HCT116 (cell line): ENCODE measurements around the gene SLC25A19. TPM values are rescaled to one million over a fixed set of nuclear protein-coding genes. Genes with fewer than 3 reads are reported as not detected.

Source experiments
- ATAC-seq: fragments of 200-7000 bp; cut with Tn5 transposase; 2 replicates; pipeline ENCODE4 v1.9.1; 2020; ENCODE audit warnings: mild to moderate bottlenecking, moderate library complexity
- BruUV-seq: library from RNA; stranded (reverse); fragments of 400-500 nt; replicated peaks from 2 replicates; lab custom pipeline; 2021; lab: Mats Ljungman, UMichigan
- CTCF ChIA-PET: fragments of 300-600 bp; sonication (Branson Sonifier 250); formaldehyde crosslinking; loops from one replicate; lab custom pipeline; 2021; ENCODE audit warnings: antibody characterized with exemption; lab: Charles Lee
- POLR2A ChIA-PET: fragments of 300-600, 350-600 bp; sonication (Branson Sonifier 250); formaldehyde crosslinking; loops from one replicate; lab custom pipeline; 2021; ENCODE audit warnings: antibody characterized with exemption; lab: Charles Lee
- RAD21 ChIA-PET, 2 experiments: fragments of 300-600 bp; sonication (Branson Sonifier 250); formaldehyde crosslinking; loops; one replicate each; lab custom pipeline; 2023; ENCODE audit warnings: low total read pairs in 2 of 2; ENCODE audit not compliant: uncharacterized antibody in 2 of 2, unreplicated experiment in 2 of 2, low non-redundant PET in 1 of 2; lab: Charles Lee
- DNase-seq: peaks from one replicate; pipeline ENCODE4 v3.0.0-alpha.2; 2010; ENCODE audit warnings: low read depth, low spot score
- H2AFZ ChIP-seq: fragments of 200-600 bp; shearing (Covaris generic), sonication (generic); 2 replicates; pipeline ENCODE4 v1.6.1; 2017; ENCODE audit warnings: low read depth, mixed run types, mixed read lengths, antibody characterized with exemption, low read length; ENCODE audit not compliant: poor library complexity, severe bottlenecking
- H3K27ac ChIP-seq: 2 replicates; pipeline ENCODE4 v1.5.1; 2012; ENCODE audit warnings: low read depth, low read length
- H3K27me3 ChIP-seq: fragments of 200-600 bp; sonication (generic); 2 replicates; pipeline ENCODE4 v1.6.1; 2016; ENCODE audit warnings: mixed run types, low read length, mixed read lengths; ENCODE audit not compliant: insufficient read depth
- H3K36me3 ChIP-seq, 2 experiments: fragments of 200-500 bp in 1 of 2; fragments of 200-600 bp in 1 of 2; sonication (Bioruptor generic) in 1 of 2; sonication (generic) in 1 of 2; 2 replicates each; pipeline versions ENCODE4 v1.5.1 to v1.6.1; 2014 to 2016; ENCODE audit warnings: low read length in 2 of 2, inconsistent platforms in 1 of 2, mixed read lengths in 1 of 2, mixed run types in 1 of 2; ENCODE audit not compliant: insufficient read depth in 2 of 2, control insufficient read depth in 1 of 2
- H3K4me1 ChIP-seq, 2 experiments: fragments of 200-600 bp in 1 of 2; sonication (generic) in 1 of 2; 2 replicates each; pipeline versions ENCODE4 v1.5.1 to v1.6.1; 2012 to 2017; ENCODE audit warnings: low read length in 2 of 2, inconsistent platforms in 1 of 2, mild to moderate bottlenecking in 1 of 2, mixed read lengths in 1 of 2, mixed run types in 1 of 2, moderate library complexity in 1 of 2; ENCODE audit not compliant: insufficient read depth in 2 of 2, control insufficient read depth in 1 of 2
- H3K4me2 ChIP-seq: fragments of 200-600 bp; sonication (generic); 2 replicates; pipeline ENCODE4 v1.6.1; 2017; ENCODE audit warnings: mixed run types, low read length, mixed read lengths
- H3K4me3 ChIP-seq, 2 experiments: fragments of 200-600 bp in 1 of 2; sonication (generic) in 1 of 2; replicated peaks in 1 of 2; 2 replicates each; pipeline ENCODE4 v1.5.1; 2011 to 2016; ENCODE audit warnings: low read length in 2 of 2, control low read depth in 1 of 2, low read depth in 1 of 2, mild to moderate bottlenecking in 1 of 2, mixed read lengths in 1 of 2, mixed run types in 1 of 2
- H3K79me2 ChIP-seq: fragments of 200-600 bp; sonication (generic); 2 replicates; pipeline ENCODE4 v1.6.1; 2017; ENCODE audit warnings: mild to moderate bottlenecking, mixed run types, low read length, moderate library complexity, mixed read lengths; ENCODE audit not compliant: insufficient read depth
- H3K9ac ChIP-seq: fragments of 200-600 bp; sonication (generic); 2 replicates; pipeline ENCODE4 v1.6.1; 2016; ENCODE audit warnings: low read length, mixed read lengths
- H3K9me2 ChIP-seq: fragments of 200-600 bp; sonication (generic), shearing (Covaris generic); 2 replicates; pipeline ENCODE4 v1.6.1; 2017; ENCODE audit warnings: mixed run types, mild to moderate bottlenecking, moderate library complexity; ENCODE audit not compliant: insufficient read depth
- H3K9me3 ChIP-seq, 2 experiments: fragments of 200-500 bp in 1 of 2; fragments of 200-600 bp in 1 of 2; sonication (Bioruptor generic) in 1 of 2; sonication (generic) in 1 of 2; 2 replicates each; pipeline ENCODE4 v1.6.1; 2014 to 2017; ENCODE audit warnings: low read length in 2 of 2, mixed read lengths in 2 of 2, inconsistent platforms in 1 of 2, low read depth in 1 of 2, mild to moderate bottlenecking in 1 of 2, mixed run types in 1 of 2, moderate library complexity in 1 of 2; ENCODE audit not compliant: control insufficient read depth in 1 of 2, insufficient read depth in 1 of 2
- H4K20me1 ChIP-seq: fragments of 200-600 bp; sonication (generic), shearing (Covaris generic); 2 replicates; pipeline ENCODE4 v1.6.1; 2017; ENCODE audit warnings: mixed run types, mild to moderate bottlenecking, moderate library complexity; ENCODE audit not compliant: insufficient read depth
- CBX3 ChIP-seq: IDR thresholded peaks from 2 replicates; pipeline ENCODE4 v1.6.1; 2012; ENCODE audit warnings: low read depth
- ELF1 ChIP-seq: IDR thresholded peaks from 2 replicates; pipeline ENCODE4 v1.6.1; 2012; ENCODE audit warnings: low read depth, borderline replicate concordance
- POLR2A ChIP-seq: IDR thresholded peaks from 2 replicates; pipeline ENCODE4 v1.7.0; 2011; ENCODE audit warnings: borderline replicate concordance; ENCODE audit not compliant: insufficient read depth, insufficient read length; ENCODE audit errors: extremely low read depth
- POLR2AphosphoS5 ChIP-seq: IDR thresholded peaks from 2 replicates; pipeline ENCODE4 v1.6.1; 2011; ENCODE audit warnings: mild to moderate bottlenecking, low read depth, low read length, moderate library complexity
- SIN3A ChIP-seq: IDR thresholded peaks from 2 replicates; pipeline ENCODE4 v1.6.1; 2012; ENCODE audit warnings: low read depth
- SP1 ChIP-seq: IDR thresholded peaks from 2 replicates; pipeline ENCODE4 v1.6.1; 2012; ENCODE audit warnings: low read depth
- SRF ChIP-seq: IDR thresholded peaks from 2 replicates; pipeline ENCODE4 v1.6.1; 2012; ENCODE audit warnings: low read depth
- TCF7L2 ChIP-seq: IDR thresholded peaks from 2 replicates; pipeline ENCODE4 v1.7.0; 2011; ENCODE audit warnings: borderline replicate concordance, inconsistent platforms; ENCODE audit not compliant: insufficient read depth, insufficient read length; ENCODE audit errors: extremely low read depth
- YY1 ChIP-seq: IDR thresholded peaks from 2 replicates; pipeline ENCODE4 v1.6.1; 2011; ENCODE audit warnings: low read length, low read depth, moderate library complexity, mild to moderate bottlenecking; ENCODE audit not compliant: insufficient replicate concordance; ENCODE audit errors: extremely low read depth
- ZFX ChIP-seq: fragments of 450-650 bp; IDR thresholded peaks from 2 replicates; pipeline ENCODE4 v1.6.1; 2017
- ZNF274 ChIP-seq: fragments of 200-500 bp; sonication (Bioruptor generic); IDR thresholded peaks from 2 replicates; pipeline ENCODE4 v1.6.1; 2014; ENCODE audit warnings: mild to moderate bottlenecking, low read depth, low read length, inconsistent platforms
- intact Hi-C: fragments of 100-400 bp; cut with micrococcal nuclease; formaldehyde crosslinking; loops from 2 replicates; pipeline ENCODE4 v1.10.0; 2022
- total RNA-seq: library from RNA; stranded (reverse); gene quantifications from one replicate; pipeline ENCODE4 v1.2.1, GENCODE V29; 2021; ENCODE audit not compliant: unreplicated experiment
- TF ChIP-seq, protein P1 (sequence below), 3 experiments: fragments of 200-600 bp in 1 of 3; sonication (generic) in 1 of 3; IDR thresholded peaks in 2 of 3; conservative IDR thresholded peaks in 1 of 3; 2 replicates each; pipeline ENCODE4 v1.5.1; 2012 to 2017; ENCODE audit warnings: low read depth in 2 of 3, low read length in 2 of 3, antibody characterized with exemption in 1 of 3, borderline replicate concordance in 1 of 3, control low read depth in 1 of 3, mild to moderate bottlenecking in 1 of 3, mixed read lengths in 1 of 3, mixed run types in 1 of 3, moderate library complexity in 1 of 3; ENCODE audit not compliant: insufficient read depth in 1 of 3
- TF ChIP-seq, protein P2 (sequence below): IDR thresholded peaks from 2 replicates; pipeline ENCODE4 v1.6.1; 2012; ENCODE audit warnings: low read depth
- TF ChIP-seq, protein P3 (sequence below): IDR thresholded peaks from 2 replicates; pipeline ENCODE4 v1.6.1; 2012
- TF ChIP-seq, protein P4 (sequence below): IDR thresholded peaks from 2 replicates; pipeline ENCODE4 v1.6.1; 2012
- TF ChIP-seq, protein P5 (sequence below): IDR thresholded peaks from 2 replicates; pipeline ENCODE4 v1.6.1; 2011; ENCODE audit warnings: mild to moderate bottlenecking, low read length, moderate library complexity; ENCODE audit not compliant: insufficient replicate concordance; ENCODE audit errors: extremely low read depth

SLC25A19 gene
- total RNA-seq, 1 experiment from 2014 or later: 38.7 TPM

DNA sequence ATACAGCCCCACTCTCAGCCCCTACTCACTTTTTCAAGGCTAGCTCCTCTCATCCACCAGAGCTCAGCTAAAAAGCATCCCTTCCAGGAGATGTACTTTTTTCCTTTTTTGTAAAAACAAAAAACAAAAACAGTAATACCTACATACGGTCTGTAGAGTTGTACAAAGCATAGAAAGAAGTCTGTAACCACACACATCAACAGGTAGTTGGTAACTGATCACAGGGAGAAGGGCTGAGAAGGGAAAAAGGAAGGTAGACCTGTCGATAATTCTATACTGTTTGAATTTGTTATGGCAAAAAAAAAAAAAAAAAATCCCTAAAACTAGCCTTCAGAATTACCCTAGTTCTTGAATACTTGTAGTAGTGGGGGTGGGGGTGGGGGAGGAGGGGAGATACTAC lies 874 bp downstream of the SLC25A19 start:
- Histone ChIP-seq H3K4me1 (peaks cover 10 to 15% of the 10 kb centered on the region in 2 experiments), H3K4me3 (peak overlapping the region; percentile 83 to 98), H4K20me1 (no peaks in the 10 kb centered on the region), H3K79me2 (peaks cover 35% of the 10 kb centered on the region)
- RAD21 ChIA-PET: interaction anchor here in 1 of 2 experiments (1.3 kb wide), 1 partner anchor 117 kb away, joined by 5 read pairs; the partner anchor contains the start of gene GRB2
- TF ChIP-seq POLR2AphosphoS5 (no peak), SP1 (no peak), YY1 (no peak), ZFX (no peak), POLR2A (no peak), SRF (no peak), TCF7L2 (no peak), ELF1 (no peak), SIN3A (no peak), CBX3 (no peak), ZNF274 (no peak)
- TF ChIP-seq, protein P1, sequence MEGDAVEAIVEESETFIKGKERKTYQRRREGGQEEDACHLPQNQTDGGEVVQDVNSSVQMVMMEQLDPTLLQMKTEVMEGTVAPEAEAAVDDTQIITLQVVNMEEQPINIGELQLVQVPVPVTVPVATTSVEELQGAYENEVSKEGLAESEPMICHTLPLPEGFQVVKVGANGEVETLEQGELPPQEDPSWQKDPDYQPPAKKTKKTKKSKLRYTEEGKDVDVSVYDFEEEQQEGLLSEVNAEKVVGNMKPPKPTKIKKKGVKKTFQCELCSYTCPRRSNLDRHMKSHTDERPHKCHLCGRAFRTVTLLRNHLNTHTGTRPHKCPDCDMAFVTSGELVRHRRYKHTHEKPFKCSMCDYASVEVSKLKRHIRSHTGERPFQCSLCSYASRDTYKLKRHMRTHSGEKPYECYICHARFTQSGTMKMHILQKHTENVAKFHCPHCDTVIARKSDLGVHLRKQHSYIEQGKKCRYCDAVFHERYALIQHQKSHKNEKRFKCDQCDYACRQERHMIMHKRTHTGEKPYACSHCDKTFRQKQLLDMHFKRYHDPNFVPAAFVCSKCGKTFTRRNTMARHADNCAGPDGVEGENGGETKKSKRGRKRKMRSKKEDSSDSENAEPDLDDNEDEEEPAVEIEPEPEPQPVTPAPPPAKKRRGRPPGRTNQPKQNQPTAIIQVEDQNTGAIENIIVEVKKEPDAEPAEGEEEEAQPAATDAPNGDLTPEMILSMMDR (IDR thresholded peaks at IDR 0.05 in 2 of 3, conservative IDR thresholded peaks at IDR 0.05 in 1 of 3; ENCODE audit: borderline replicate concordance in 1 of 3, insufficient read depth in 1 of 3, low read depth in 2 of 3, low read length in 2 of 3): no peak
- TF ChIP-seq, protein P2, sequence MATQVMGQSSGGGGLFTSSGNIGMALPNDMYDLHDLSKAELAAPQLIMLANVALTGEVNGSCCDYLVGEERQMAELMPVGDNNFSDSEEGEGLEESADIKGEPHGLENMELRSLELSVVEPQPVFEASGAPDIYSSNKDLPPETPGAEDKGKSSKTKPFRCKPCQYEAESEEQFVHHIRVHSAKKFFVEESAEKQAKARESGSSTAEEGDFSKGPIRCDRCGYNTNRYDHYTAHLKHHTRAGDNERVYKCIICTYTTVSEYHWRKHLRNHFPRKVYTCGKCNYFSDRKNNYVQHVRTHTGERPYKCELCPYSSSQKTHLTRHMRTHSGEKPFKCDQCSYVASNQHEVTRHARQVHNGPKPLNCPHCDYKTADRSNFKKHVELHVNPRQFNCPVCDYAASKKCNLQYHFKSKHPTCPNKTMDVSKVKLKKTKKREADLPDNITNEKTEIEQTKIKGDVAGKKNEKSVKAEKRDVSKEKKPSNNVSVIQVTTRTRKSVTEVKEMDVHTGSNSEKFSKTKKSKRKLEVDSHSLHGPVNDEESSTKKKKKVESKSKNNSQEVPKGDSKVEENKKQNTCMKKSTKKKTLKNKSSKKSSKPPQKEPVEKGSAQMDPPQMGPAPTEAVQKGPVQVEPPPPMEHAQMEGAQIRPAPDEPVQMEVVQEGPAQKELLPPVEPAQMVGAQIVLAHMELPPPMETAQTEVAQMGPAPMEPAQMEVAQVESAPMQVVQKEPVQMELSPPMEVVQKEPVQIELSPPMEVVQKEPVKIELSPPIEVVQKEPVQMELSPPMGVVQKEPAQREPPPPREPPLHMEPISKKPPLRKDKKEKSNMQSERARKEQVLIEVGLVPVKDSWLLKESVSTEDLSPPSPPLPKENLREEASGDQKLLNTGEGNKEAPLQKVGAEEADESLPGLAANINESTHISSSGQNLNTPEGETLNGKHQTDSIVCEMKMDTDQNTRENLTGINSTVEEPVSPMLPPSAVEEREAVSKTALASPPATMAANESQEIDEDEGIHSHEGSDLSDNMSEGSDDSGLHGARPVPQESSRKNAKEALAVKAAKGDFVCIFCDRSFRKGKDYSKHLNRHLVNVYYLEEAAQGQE: no peak
- TF ChIP-seq, protein P3, sequence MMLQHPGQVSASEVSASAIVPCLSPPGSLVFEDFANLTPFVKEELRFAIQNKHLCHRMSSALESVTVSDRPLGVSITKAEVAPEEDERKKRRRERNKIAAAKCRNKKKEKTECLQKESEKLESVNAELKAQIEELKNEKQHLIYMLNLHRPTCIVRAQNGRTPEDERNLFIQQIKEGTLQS: no peak
- TF ChIP-seq, protein P4, sequence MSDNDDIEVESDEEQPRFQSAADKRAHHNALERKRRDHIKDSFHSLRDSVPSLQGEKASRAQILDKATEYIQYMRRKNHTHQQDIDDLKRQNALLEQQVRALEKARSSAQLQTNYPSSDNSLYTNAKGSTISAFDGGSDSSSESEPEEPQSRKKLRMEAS: no peak
- TF ChIP-seq, protein P5, sequence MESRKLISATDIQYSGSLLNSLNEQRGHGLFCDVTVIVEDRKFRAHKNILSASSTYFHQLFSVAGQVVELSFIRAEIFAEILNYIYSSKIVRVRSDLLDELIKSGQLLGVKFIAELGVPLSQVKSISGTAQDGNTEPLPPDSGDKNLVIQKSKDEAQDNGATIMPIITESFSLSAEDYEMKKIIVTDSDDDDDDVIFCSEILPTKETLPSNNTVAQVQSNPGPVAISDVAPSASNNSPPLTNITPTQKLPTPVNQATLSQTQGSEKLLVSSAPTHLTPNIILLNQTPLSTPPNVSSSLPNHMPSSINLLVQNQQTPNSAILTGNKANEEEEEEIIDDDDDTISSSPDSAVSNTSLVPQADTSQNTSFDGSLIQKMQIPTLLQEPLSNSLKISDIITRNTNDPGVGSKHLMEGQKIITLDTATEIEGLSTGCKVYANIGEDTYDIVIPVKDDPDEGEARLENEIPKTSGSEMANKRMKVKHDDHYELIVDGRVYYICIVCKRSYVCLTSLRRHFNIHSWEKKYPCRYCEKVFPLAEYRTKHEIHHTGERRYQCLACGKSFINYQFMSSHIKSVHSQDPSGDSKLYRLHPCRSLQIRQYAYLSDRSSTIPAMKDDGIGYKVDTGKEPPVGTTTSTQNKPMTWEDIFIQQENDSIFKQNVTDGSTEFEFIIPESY: no peak
- TF ChIP-seq, all 23 proteins: peak for 0
- peak overlapping the region; percentile 82 for H3K9ac ChIP-seq
- H3K36me3 ChIP-seq: peaks cover 8 to 25% of the 10 kb centered on the region in 2 experiments
- no TSS peak for BruUV-seq
- no peaks in the 10 kb centered on the region for H3K9me3 ChIP-seq
- no peaks in the 10 kb centered on the region for H3K27me3 ChIP-seq
- H3K9me2 ChIP-seq: no peaks in the 10 kb centered on the region
- POLR2A ChIA-PET: interaction anchor here (1.0 to 1.7 kb wide), 6 partner anchors 10 to 492 kb away, joined by 3 to 40 read pairs (median 8); partner anchors contain the start of genes GRB2 and MIF4GD
- H3K4me2 ChIP-seq: peak overlapping the region; percentile 85
- CTCF ChIA-PET: interaction anchor here (1.2 to 2.8 kb wide), 6 partner anchors 16 to 237 kb away, joined by 3 to 11 read pairs (median 6); partner anchors contain the start of genes GRB2, LLGL2 and TSEN54
- ATAC-seq (no peak), DNase-seq (no peak)
- intact Hi-C loops: no loop called here
- no peak overlapping the region for H2AFZ ChIP-seq
- peak overlapping the region; percentile 75 for H3K27ac ChIP-seq
